HG02938 (cell line): Measurements from ENCODE around the gene F8.
"Not testable (repeated sequence)": the region's sequence is repeated elsewhere in the genome, so short reads cannot be mapped to it uniquely, and the experiment has no call there.

ENCODE experiments used
- ATAC-seq: cut with Tn5 transposase; IDR thresholded peaks from one replicate; pipeline ENCODE4 v1.9.1; 2021; ENCODE audit warnings: mild to moderate bottlenecking, moderate library complexity; ENCODE audit not compliant: unreplicated experiment

Gene F8

GRCh38 chrX:154886069-154886788, 136.3 kb downstream of the F8 start, which contains the start of gene F8A1:
F8A1 (plus strand) TSS chrX:154886355; CDS start chrX:154886375, 20 bp downstream.
- peak; percentile 47 for ATAC-seq

DNA sequence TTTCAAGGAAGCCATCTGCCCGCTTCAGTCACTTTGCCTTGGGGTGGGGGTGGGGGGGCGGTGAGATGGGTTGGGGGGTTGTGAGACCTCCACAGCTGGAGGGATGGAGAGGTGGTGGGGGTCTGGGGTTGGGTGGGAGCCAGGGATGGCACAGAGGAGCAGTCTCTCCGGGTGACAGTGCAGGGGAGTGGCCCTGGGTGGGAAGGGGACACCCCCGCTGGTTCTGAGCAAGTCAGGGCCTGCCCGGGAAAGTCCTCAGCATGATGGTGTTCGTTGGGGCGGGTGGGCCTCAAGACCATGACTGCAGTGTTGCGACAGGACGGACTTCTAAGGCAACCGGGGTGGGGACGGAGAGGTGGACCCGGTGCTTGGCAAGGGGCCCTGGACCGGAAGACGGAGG, 137.0 kb downstream of the F8 start:
- not testable (repeated sequence) for ATAC-seq

- not testable (repeated sequence) for ATAC-seq
Measured at GRCh38 chrX:154885057-154885456, 137.5 kb downstream of the F8 start.

- ATAC-seq, result not testable (repeated sequence)
Measured at GRCh38 chrX:154884069-154884468, 138.5 kb downstream of the F8 start.

GRCh38 chrX:154873329-154873728, 149.2 kb downstream of the F8 start:
- no peak for ATAC-seq

DNA sequence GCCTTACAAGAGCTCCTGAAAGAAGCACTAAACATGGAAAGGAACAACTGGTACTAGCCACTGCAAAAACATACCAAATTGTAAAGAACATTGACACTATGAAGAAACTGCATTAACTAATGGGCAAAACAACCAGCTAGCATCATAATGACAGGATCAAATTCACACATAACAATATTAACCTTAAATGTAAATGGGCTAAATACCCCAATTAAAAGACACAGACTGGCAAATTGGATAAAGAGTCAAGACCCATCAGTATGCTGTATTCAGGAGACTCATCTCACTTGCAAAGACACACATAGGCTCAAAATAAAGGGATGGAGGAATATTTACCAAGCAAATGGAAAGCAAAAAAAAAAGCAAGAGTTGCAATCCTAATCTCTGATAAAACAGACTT, 154.0 kb downstream of the F8 start:
- ATAC-seq, result not testable (repeated sequence)

DNA sequence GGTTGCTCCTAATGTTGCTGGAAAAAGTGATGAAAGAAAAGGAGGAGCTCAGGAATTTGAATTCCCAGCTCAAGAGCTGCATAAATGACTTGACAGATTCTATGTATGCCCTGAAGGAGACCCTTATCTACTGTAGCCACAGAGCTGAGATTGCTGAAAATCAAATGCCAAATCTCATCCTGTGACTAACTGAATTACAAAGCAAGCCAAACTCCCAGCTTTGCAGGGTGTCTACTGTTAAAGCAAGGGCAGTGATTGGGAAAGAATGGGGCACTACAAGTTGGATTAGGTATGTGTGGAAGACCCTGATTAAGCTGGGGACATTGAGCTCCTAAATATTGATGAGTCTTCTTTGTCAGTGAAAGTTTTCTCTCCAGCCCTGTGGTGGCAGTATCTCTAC, 167.3 kb downstream of the F8 start:
- ATAC-seq, result no peak

- ATAC-seq, result no peak
Measured at GRCh38 chrX:154850957-154851611, 171.4 kb downstream of the F8 start.

GRCh38 chrX:154840856-154841255, 181.7 kb downstream of the F8 start:
- ATAC-seq, result no peak

DNA sequence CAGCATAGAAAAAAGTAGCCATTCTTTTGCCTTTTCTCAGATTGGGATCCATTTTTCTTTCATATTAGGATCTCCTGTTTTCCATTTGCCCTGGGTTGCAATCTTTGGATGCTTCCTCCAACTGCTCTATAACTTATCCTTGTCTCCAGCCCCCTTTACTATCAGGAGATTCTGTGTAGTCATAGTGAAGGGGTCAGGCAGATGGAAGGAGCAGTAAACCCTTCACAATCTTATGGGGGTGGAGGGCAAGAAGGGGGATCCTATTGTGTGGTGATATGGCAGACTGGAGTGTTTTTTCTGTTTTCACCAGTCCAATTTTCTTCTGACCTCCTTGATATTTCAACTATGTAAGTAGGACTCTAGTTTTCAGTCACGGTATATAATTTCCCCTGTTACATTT, 186.4 kb downstream of the F8 start:
- no peak for ATAC-seq

GRCh38 chrX:154834562-154834961, 188.0 kb downstream of the F8 start, which contains the start of gene SMIM9:
SMIM9 (minus strand) TSS chrX:154834662; CDS start chrX:154830856, 3,806 bp downstream.
- no peak for ATAC-seq

GRCh38 chrX:154833746-154834274, 188.7 kb downstream of the F8 start:
- no peak for ATAC-seq

DNA sequence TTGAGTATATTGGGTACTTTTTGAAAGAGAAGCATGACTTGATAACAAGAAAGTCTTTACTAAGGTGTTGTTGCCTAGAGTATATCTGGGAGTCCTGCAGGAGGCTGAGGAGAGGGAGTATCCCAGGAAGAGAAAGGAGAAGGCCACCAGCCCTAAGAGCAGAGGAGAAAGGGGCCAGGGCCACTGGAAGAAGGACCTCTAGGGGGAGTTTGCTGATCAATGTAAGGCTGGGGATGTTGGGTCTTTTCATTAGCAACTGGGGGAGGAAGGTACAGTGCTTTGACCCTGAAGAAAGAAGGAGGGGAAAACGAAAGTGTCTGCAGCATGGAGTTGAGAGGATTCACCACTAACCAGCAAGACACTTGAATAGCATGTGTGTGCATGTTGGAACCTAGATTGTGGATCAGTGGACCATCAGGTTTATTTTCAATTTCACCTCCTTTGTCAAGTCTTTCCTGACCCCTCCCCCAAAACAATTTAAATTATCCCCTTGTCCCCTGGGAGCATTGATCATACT, 192.5 kb downstream of the F8 start:
- no peak for ATAC-seq

- ATAC-seq, result no peak
Measured at GRCh38 chrX:154829134-154829533, 193.4 kb downstream of the F8 start.

DNA sequence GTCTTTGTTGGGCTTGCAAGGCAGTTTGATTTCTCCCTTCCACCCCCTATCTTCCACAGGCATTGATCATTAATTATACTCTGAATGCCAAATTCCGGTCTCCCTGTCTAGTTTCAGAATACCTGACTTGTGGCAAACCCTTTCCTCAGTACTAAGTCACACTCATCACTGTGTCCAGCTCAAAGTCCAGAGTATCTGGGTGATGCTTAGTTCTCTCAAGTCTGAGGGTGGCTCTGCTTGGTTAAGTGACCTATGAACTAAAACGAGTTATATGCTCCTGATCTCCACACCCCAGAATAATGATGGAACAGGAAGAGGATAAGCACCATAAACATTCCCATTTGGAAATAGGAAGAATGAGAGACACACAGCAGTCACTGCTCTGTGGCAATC, 194.5 kb downstream of the F8 start:
- no peak for ATAC-seq

DNA sequence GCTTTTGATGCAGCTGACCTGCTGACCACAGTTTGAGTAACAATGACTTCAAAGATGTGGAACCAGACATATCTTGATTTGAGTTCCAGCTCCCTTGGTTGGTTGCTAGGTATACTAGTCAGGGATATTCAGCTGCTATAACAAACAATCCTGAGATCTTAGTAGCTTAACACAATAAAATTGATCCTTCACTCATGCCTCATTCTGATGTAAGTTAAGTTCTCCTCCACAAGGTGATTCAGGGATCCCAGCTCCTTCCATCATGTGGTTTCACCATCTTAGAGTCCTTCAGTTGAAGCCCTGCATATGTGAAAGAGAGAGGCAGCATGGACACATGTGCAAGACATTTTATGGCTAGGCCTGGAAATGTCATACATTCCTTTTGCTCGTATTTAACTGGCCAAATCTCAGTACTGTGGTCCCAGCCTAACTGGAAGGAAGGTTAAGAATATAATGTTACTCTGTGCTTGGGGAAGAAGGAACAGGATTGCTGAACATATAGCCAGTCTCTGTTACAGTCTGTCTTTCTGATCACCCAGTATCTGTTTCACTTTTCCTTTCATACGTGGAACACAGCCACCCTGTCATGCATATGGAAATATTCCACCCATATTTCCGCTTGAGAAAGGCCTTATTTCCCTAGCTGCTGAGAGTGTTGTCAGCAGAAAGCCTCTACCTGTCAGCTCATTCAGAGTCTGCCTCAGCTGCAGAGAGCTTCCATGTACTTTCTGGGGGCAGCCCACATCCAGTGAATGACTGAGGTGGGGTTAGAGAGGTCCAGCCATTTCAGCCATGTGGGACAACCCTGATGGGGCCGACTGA, 195.1 kb downstream of the F8 start:
- no peak for ATAC-seq

DNA sequence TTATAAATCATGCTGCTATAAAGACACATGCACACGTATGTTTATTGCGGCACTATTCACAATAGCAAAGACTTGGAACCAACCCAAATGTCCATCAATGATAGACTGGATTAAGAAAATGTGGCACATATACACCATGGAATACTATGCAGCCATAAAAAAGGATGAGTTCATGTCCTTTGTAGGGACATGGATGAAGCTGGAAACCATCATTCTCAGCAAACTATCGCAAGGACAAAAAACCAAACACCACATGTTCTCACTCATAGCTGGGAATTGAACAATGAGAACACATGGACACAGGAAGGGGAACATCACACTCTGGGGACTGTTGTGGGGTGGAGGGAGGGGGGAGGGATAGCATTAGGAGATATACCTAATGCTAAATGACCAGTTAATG, 196.9 kb downstream of the F8 start:
- not testable (repeated sequence) for ATAC-seq

- ATAC-seq, result no peak
Measured at GRCh38 chrX:154824638-154825037, 197.9 kb downstream of the F8 start.

DNA sequence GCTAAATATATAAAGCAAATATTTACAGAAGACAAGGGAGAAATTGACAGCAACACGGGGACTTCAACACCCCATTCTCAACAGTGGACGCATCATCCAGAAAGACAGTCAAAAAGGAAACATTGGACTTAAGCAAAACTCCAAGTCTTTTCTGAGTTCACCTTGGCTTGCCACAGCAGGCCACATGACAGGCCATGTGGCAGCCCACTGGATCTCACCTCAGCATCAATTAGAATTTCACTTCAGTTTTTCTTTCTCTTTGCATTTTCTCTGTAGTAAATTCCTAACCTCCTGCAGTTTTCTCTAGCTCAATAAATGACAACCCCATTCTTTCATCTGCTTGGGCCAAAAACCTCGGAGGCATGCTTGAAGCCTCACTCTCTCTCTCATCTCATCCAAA, 200.5 kb downstream of the F8 start:
- no peak for ATAC-seq

GRCh38 chrX:154821523-154821922, 201.0 kb downstream of the F8 start:
- no peak for ATAC-seq

GRCh38 chrX:154819771-154820341, 202.7 kb downstream of the F8 start:
- ATAC-seq, result no peak
